ENCODE results near the gene PPP1R15B.

The PPP1R15B gene

GRCh38 chr1:204363335-204364114 is 48.1 kb downstream of the PPP1R15B start:
- DNase-seq, result peak; percentile 58

DNA sequence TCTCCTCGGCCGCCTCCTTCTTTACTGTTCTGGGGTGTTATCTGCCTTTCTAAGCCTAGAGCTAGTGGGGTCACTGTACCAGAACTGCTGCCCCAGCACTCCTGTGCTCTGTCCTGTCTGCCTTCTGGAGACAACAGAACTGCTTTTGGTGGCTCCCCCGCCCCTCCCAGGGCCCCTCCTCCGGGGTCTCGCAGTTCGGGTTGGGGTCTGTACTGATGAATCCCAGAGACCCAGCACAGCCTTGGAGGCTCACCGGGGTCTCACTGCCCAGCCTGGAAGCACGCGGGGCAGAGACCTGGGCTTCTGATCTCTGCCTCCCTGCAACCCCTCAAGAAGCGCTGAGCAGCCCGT is 48.7 kb downstream of the PPP1R15B start:
- DNase-seq, result no peak

DNA sequence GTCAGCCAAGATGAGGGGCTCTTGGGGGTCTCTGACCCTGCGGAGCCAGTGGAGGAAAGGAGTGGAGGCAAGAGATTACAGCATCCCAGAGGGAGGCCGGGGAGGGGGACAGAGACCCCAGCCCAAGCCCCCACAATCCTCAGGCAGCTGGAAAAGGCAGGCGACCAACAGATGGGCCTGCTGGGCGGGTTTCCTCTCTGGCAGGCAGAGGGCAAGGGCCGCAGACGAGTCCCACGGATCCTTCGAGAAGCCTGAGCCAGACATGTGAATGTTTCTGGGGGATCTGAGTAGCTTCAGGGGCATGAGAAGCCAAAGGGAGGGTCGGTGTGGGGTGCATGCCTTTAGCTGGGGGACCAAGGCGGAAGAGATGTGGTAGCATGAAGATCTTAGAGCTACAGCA is 49.8 kb downstream of the PPP1R15B start:
- DNase-seq, result no peak

- DNase-seq, result no peak
Measured at GRCh38 chr1:204361341-204361771, 50.3 kb downstream of the PPP1R15B start.

DNA sequence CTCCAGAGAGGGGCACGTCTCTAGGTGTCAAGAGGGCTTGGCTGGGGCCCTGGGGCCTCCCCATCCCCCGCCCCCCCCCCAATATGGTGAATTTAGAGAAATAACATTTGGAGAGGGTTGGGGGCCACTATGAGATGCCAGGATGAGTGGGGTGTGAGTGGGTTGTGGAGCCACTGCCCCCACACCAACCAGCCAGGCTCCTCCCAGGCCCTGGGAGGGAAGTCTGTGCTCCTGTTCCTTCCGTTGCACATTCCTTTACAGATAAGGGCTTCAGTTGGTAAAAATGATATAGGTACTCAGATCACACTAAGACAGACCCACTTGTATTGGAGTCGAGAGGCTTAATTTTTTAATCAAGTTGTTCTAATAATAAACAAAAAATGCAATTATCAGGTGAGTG is 51.3 kb downstream of the PPP1R15B start:
- DNase-seq, result no peak

DNA sequence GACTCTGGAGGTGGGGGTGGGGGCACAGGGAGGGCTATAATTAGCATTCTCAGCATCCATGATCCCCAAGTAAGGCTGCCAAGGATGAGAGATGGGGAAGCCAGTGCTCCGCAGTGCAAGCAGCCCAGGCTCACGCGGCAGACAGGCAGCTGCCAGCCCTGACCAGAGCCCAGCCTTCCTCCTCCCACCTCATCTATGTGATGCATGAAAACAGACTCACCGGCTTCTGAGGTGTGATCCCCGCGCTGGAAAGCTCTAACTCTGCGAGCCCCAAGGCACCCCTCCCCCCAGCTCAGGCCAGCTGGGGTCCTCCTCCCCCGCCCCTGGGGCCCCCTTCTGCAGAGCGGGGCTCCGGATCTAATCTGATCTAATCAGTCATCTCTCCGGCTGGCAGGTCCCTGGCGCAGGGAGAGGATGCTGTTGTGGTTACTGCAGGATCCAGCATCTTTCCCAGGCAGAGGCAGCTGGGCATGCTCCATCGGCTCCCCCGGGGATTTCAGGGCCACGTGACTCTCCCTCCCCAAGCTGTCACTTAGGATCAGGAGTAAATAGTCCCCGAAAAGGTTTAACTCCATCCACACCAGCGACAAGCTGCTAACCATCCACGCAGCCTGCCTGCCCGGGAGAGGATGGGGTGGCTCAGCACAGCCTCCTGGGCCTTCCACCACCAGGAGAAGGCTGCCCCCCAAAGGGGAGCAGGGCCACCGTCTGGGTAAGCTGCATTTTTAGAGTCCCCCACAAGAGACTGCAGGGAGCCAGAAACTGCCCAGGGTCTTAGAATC is 52.0 kb downstream of the PPP1R15B start, which contains the start of gene PLEKHA6:
Gene PLEKHA6, minus strand, starts transcription at position 456 of the 782 bp plus-strand sequence. CDS start 86,202 bp downstream, outside the sequence.
- DNase-seq, result peak; percentile 80

DNA sequence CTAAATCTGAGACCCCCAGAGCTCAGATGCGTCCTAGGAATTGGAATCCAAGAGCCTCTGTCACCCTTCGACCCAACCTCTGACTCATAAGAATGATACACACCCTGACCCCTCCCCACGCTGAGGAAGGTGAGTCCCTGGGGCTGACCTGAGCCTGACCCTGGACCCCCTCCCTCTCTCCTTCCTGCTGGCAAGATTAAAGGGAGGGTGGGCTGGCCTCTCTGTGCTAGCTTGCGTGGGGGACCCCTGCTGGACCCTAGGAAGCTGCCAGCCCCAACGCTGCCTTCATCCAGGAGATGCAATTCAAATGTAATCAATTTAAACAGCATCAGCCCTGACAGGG is 52.5 kb downstream of the PPP1R15B start:
- DNase-seq, result no peak

- no peak for DNase-seq
Measured at GRCh38 chr1:204358605-204359004, 53.0 kb downstream of the PPP1R15B start.

DNA sequence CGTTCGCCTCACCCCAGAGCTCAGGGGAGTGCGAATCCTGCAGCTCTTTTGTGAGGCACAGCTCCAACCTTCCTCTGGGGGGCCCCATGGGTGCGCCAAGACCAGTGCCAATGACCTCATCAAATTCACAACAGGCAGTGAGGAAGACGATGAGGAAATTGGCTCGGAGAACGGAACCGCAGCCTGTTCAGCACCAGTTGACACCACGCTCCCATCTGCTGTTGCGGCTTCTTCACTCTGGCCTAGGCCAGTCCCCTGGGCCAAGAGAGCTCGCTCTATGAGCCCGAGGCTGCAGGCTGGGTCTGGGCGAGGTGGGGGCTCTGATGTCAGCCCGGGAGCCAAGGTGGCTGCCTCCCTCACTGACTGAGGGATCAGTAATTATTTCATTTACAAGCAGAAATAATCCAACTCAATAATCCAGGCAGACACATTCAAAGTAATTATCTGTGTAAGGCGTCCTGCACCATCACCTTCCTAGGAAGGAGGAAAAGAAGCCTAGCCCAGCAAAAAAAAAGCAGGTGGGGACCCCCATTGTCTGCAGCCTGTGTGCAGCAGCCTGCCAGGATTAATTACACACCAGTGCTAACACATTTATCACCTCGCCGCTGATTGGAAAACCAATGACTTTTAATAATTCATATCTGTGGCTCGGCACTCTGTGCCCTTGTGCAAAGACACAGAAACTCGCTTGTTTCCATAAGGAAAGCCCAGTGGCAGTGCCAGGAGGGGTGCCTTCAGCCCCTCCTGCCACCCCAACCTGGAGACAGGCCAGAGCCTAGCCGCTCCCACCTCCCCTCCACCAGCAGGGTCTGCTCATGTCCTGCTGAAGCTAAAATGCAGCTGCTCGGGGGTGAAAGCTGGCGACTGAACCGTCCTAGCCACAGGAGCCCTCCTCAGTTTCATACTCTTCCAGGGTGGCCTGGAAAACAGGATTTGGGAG is 53.8 kb downstream of the PPP1R15B start:
- no peak for DNase-seq

- DNase-seq, result no peak
Measured at GRCh38 chr1:204356997-204357396, 54.6 kb downstream of the PPP1R15B start.

DNA sequence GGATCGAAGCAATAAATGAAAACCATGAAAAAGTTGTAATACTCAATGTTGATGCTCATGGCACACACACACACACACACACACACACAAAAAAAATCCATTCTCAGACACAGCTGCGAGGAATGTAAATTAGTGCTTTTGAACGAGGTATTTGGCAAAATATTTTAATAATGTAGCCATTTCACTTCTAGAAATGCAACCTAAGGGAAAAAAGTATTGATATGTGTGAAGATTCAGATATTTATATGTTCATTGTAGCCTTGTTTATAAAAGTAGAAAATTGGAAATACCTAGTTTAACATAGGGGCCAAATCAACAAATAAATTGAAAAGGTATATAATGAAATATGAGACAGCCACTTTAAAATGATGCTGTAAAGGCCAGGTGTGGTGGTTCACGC is 55.7 kb downstream of the PPP1R15B start:
- DNase-seq, result no peak

DNA sequence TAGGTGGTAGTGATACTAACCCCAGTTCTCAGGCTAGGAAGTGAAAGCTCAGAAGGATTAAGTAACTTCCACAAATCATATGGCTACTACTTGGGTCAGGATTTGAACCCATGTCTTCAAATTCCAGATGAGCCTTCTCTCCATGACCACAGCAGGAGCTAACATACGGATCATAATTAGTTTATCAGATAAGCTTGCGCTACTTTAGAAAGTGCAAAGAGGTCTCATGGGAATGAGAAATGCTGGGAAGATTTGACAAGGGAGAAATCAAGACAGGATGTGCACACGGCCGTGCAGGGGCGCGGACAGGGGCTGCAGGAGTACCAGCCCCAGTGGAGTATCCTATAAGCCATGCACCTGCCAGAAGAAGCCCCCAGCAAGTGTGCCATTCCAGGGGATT is 57.0 kb downstream of the PPP1R15B start:
- DNase-seq, result no peak

Data from NCI-H1105 (cell line).